HG03442 (cell line): ENCODE measurements around the gene GALNT11.

ENCODE experiments used
- ATAC-seq: cut with Tn5 transposase; IDR thresholded peaks from one replicate; pipeline ENCODE4 v1.9.1; 2021; ENCODE audit warnings: mild to moderate bottlenecking, moderate library complexity; ENCODE audit not compliant: unreplicated experiment

GALNT11 gene

GRCh38 chr7:152144557-152145245, 119.2 kb downstream of the GALNT11 start:
- no peak for ATAC-seq

GRCh38 chr7:152145853-152146466, 120.5 kb downstream of the GALNT11 start:
- ATAC-seq = no peak

GRCh38 chr7:152148706-152149105, 123.2 kb downstream of the GALNT11 start:
- ATAC-seq = no peak

- ATAC-seq = no peak
Observed at GRCh38 chr7:152149363-152149762, 123.9 kb downstream of the GALNT11 start.

- no peak for ATAC-seq
Observed at GRCh38 chr7:152152267-152152666, 126.8 kb downstream of the GALNT11 start.

- ATAC-seq = peak; percentile 91
Observed at GRCh38 chr7:152158801-152159587, 133.5 kb downstream of the GALNT11 start.

- no peak for ATAC-seq
Observed at GRCh38 chr7:152161171-152161570, 135.7 kb downstream of the GALNT11 start.

- ATAC-seq = no peak
Observed at GRCh38 chr7:152162287-152162686, 136.8 kb downstream of the GALNT11 start.
